Measurements from ENCODE around the gene TRIM37.
"Not testable (repeated sequence)": the region's sequence is repeated elsewhere in the genome, so short reads cannot be mapped to it uniquely, and the experiment has no call there.

Gene TRIM37

GRCh38 chr17:59110973-59111372, 4.3 kb upstream of the TRIM37 start:
- no peak for DNase-seq

GRCh38 chr17:59108400-59109102, 1.9 kb upstream of the TRIM37 start:
- DNase-seq = no peak

GRCh38 chr17:59107306-59107670, 608 bp upstream of the TRIM37 start:
- no peak for DNase-seq

GRCh38 chr17:59105852-59106462, 723 bp downstream of the TRIM37 start:
- peak in 51 of 56 donors; percentile 4 to 73 (median 49) for DNase-seq

GRCh38 chr17:59101178-59101577, 5.5 kb downstream of the TRIM37 start:
- no peak for DNase-seq

GRCh38 chr17:59097876-59098275, 8.8 kb downstream of the TRIM37 start:
- no peak for DNase-seq

- DNase-seq = no peak
Observed at GRCh38 chr17:59094861-59095530, 11.7 kb downstream of the TRIM37 start.

GRCh38 chr17:59093702-59094231, 12.9 kb downstream of the TRIM37 start:
- DNase-seq = no peak

- DNase-seq = no peak
Observed at GRCh38 chr17:59093145-59093701, 13.5 kb downstream of the TRIM37 start.

- DNase-seq = not testable (repeated sequence)
Observed at GRCh38 chr17:59090593-59090992, 16.1 kb downstream of the TRIM37 start.

GRCh38 chr17:59084154-59084553, 22.5 kb downstream of the TRIM37 start:
- no peak for DNase-seq

GRCh38 chr17:59074494-59074893, 32.2 kb downstream of the TRIM37 start:
- DNase-seq = no peak

GRCh38 chr17:59073972-59074371, 32.7 kb downstream of the TRIM37 start:
- DNase-seq = no peak

- no peak for DNase-seq
Observed at GRCh38 chr17:59069856-59070255, 36.8 kb downstream of the TRIM37 start.

GRCh38 chr17:59067756-59068155, 38.9 kb downstream of the TRIM37 start:
- DNase-seq = no peak

GRCh38 chr17:59067340-59067739, 39.3 kb downstream of the TRIM37 start:
- no peak for DNase-seq

- no peak for DNase-seq
Observed at GRCh38 chr17:59062509-59062908, 44.2 kb downstream of the TRIM37 start.

- DNase-seq = no peak
Observed at GRCh38 chr17:59056857-59057256, 49.8 kb downstream of the TRIM37 start.

GRCh38 chr17:59049798-59050197, 56.9 kb downstream of the TRIM37 start:
- DNase-seq = no peak

GRCh38 chr17:59047616-59048015, 59.1 kb downstream of the TRIM37 start:
- no peak for DNase-seq

GRCh38 chr17:59046192-59046591, 60.5 kb downstream of the TRIM37 start:
- no peak for DNase-seq

GRCh38 chr17:59038734-59039133, 67.9 kb downstream of the TRIM37 start:
- DNase-seq = no peak

Data from amygdala (tissue), 56 donors.